Hepatocyte (in vitro differentiated cells): Measurements from ENCODE around the gene ENPP1. TPM values are rescaled to one million over a fixed set of nuclear protein-coding genes. Genes with fewer than 3 reads are reported as not detected.

ENCODE experiments used
- DNase-seq: peaks from one replicate; pipeline ENCODE4 v3.0.0-alpha.2; 2016; ENCODE audit warnings: low spot score
- H2AFZ ChIP-seq: fragments of 200-600 bp; sonication (generic); 2 replicates; pipeline ENCODE4 v1.6.0; 2016; ENCODE audit warnings: antibody characterized with exemption, mild to moderate bottlenecking
- H3K27ac ChIP-seq: fragments of 200-600 bp; sonication (generic); 2 replicates; pipeline ENCODE4 v1.5.1; 2016; ENCODE audit warnings: mild to moderate bottlenecking
- H3K27me3 ChIP-seq: fragments of 200-600 bp; sonication (generic); 2 replicates; pipeline ENCODE4 v1.6.1; 2016
- H3K36me3 ChIP-seq: fragments of 200-600 bp; sonication (generic); replicated peaks from 2 replicates; pipeline ENCODE4 v1.5.1; 2016; ENCODE audit warnings: low read depth; ENCODE audit not compliant: insufficient read depth
- H3K4me1 ChIP-seq: fragments of 200-600 bp; sonication (generic); 2 replicates; pipeline ENCODE4 v1.5.1; 2016; ENCODE audit warnings: mild to moderate bottlenecking, moderate library complexity; ENCODE audit not compliant: insufficient read depth
- H3K4me2 ChIP-seq: fragments of 200-600 bp; sonication (generic); 2 replicates; pipeline ENCODE4 v1.6.0; 2016
- H3K4me3 ChIP-seq: fragments of 200-600 bp; sonication (generic); 2 replicates; pipeline ENCODE4 v1.5.1; 2016; ENCODE audit warnings: mild to moderate bottlenecking
- H3K79me2 ChIP-seq: fragments of 200-600 bp; sonication (generic); 2 replicates; pipeline ENCODE4 v1.6.0; 2017; ENCODE audit warnings: mild to moderate bottlenecking
- H3K9me2 ChIP-seq: fragments of 200-600 bp; sonication (generic); replicated peaks from 2 replicates; pipeline ENCODE4 v1.6.0; 2017; ENCODE audit warnings: mild to moderate bottlenecking; ENCODE audit not compliant: insufficient read depth
- H3K9me3 ChIP-seq: fragments of 200-600 bp; sonication (generic); 2 replicates; pipeline ENCODE4 v1.5.1; 2016; ENCODE audit warnings: low read depth, mild to moderate bottlenecking
- H4K20me1 ChIP-seq: fragments of 200-600 bp; sonication (generic); 2 replicates; pipeline ENCODE4 v1.6.0; 2016; ENCODE audit warnings: mild to moderate bottlenecking; ENCODE audit not compliant: insufficient read depth, poor library complexity, severe bottlenecking
- EZH2 ChIP-seq: fragments of 200-600 bp; sonication (generic); IDR thresholded peaks from 2 replicates; pipeline ENCODE4 v1.6.1; 2016; ENCODE audit warnings: antibody characterized with exemption, mild to moderate bottlenecking, borderline replicate concordance
- EZH2phosphoT487 ChIP-seq: fragments of 200-600 bp; sonication (generic); IDR thresholded peaks from one replicate; pipeline ENCODE4 v1.6.1; 2018; ENCODE audit warnings: antibody characterized with exemption, mild to moderate bottlenecking, low read depth, moderate library complexity; ENCODE audit not compliant: unreplicated experiment, severe bottlenecking
- WGBS: methylation state at CpG from one replicate; pipeline ENCODE4 v1.1.6; 2016; ENCODE audit warnings: low lambda C conversion rate; ENCODE audit errors: missing lambda C conversion rate; 5-methylcytosine and 5-hydroxymethylcytosine counted together
- polyA plus RNA-seq: library from polyadenylated mRNA; unstranded; fragments of >200 nt; fragmentation: Nextera tagmentation; extraction: Ambion mirVana; gene quantifications from 2 replicates; pipeline ENCODE4 v1.2.1, GENCODE V29; 2016
- total RNA-seq: library from RNA; depleted of rRNA; stranded (reverse); fragments of >200 nt; gene quantifications from 2 replicates; pipeline ENCODE4 v1.2.3, GENCODE V29; 2014
- TF ChIP-seq, protein P1 (sequence below): fragments of 200-600 bp; sonication (generic); IDR thresholded peaks from 2 replicates; pipeline ENCODE4 v1.5.1; 2016; ENCODE audit warnings: antibody characterized with exemption, mild to moderate bottlenecking; ENCODE audit not compliant: poor library complexity

ENPP1 gene
- total and polyA plus RNA-seq, 2 experiments from 2014 or later = 74.7 to 86.9 TPM

DNA sequence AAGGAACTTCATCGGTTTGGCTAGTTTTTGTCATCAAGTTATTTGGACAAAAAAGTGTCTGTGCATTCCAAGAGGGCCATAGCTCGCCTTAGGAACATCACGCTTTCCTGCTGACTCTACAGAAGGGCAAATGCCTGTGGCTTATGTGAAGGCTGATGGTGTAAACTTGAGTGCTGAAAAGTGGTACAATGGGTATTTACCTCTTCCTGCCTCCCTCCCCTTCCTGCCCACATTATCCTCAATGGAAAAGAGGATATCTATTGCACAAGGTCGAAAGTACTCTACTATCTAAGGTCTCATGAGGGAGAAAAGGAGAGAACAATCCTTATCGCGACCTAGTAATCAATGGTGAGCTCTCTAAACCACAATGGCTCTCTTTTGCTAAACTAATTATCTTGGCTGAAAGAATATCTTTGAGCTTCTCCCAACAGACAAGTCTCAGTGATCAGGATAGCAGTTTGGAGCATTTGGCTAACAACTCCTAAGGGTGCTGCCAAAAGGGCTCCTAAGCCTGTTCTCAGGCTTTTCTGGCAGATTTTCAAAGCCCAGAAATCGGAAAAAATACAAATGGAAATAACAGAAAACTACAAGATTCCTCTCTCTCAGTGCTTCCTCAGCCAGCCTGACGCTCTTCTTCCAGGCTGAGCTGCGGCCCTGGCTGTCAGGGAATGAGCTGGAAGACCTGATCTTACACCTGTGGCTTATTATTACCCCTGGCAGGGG, 42.6 kb upstream of the ENPP1 start:
- Histone ChIP-seq H3K79me2 (no peaks in the 10 kb centered on the region), H3K4me1 (peaks cover 7% of the 10 kb centered on the region), H3K9me2 (no peaks in the 10 kb centered on the region), H3K9me3 (no peaks in the 10 kb centered on the region), H3K4me2 (no peak overlapping the region), H4K20me1 (no peaks in the 10 kb centered on the region), H3K4me3 (no peak overlapping the region), H3K27me3 (no peaks in the 10 kb centered on the region), H3K27ac (peak overlapping the region; percentile 13), H2AFZ (no peak overlapping the region), H3K36me3 (no peaks in the 10 kb centered on the region)
- TF ChIP-seq EZH2phosphoT487 (no peak), EZH2 (no peak)
- TF ChIP-seq, protein P1, sequence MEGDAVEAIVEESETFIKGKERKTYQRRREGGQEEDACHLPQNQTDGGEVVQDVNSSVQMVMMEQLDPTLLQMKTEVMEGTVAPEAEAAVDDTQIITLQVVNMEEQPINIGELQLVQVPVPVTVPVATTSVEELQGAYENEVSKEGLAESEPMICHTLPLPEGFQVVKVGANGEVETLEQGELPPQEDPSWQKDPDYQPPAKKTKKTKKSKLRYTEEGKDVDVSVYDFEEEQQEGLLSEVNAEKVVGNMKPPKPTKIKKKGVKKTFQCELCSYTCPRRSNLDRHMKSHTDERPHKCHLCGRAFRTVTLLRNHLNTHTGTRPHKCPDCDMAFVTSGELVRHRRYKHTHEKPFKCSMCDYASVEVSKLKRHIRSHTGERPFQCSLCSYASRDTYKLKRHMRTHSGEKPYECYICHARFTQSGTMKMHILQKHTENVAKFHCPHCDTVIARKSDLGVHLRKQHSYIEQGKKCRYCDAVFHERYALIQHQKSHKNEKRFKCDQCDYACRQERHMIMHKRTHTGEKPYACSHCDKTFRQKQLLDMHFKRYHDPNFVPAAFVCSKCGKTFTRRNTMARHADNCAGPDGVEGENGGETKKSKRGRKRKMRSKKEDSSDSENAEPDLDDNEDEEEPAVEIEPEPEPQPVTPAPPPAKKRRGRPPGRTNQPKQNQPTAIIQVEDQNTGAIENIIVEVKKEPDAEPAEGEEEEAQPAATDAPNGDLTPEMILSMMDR = no peak
- no peak for DNase-seq
- 64% methylated on average over 9 of the region's 9 CpGs for WGBS

DNA sequence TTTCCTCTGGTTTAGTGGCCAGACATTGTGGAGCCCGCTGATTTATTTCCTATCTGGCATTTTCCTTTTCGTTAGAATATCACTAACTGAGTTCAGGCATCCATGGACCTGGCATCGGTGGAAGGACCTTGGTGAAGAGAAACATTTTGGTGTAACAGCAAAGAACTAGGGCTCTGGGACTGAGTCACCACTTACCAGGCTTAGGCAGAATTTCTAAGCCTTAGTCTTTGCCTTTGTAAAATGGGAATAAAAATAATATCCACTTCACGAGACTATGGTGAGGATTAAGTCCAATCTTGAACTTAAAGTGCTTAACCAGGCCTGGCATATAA, 42.0 kb upstream of the ENPP1 start:
- peaks cover 7% of the 10 kb centered on the region for H3K4me1 ChIP-seq
- 78% methylated on average over 4 of the region's 4 CpGs for WGBS
- no peak overlapping the region for H3K4me2 ChIP-seq
- H3K27me3 ChIP-seq = no peaks in the 10 kb centered on the region
- H3K27ac ChIP-seq = peak overlapping the region; percentile 13
- H3K4me3 ChIP-seq = no peak overlapping the region
- no peaks in the 10 kb centered on the region for H3K9me2 ChIP-seq
- H3K9me3 ChIP-seq = no peaks in the 10 kb centered on the region
- no peak overlapping the region for H2AFZ ChIP-seq
- no peaks in the 10 kb centered on the region for H4K20me1 ChIP-seq
- H3K36me3 ChIP-seq = no peaks in the 10 kb centered on the region
- TF ChIP-seq EZH2phosphoT487 (no peak), EZH2 (no peak)
- TF ChIP-seq, protein P1 = no peak
- H3K79me2 ChIP-seq = no peaks in the 10 kb centered on the region
- no peak for DNase-seq

DNA sequence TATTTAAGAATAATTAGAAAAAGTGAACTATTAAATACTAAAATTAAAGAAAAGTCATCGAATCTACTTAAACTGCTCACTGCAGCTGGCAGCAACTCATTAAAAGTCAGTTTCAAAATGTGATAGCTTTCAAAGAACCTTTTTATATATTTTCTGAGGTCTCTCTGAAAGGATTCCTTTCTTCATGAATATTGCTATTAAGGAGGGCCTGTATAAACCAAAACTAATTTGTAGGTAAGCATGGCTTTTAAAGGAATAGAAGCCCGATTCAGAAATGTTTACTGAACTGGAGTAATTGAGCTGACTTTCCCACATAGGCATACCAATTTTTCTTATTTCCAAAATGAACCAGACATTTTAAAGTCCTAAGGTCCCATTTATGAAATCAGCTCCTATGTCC, 41.2 kb upstream of the ENPP1 start:
- WGBS = 70% methylated on average over 2 of the region's 2 CpGs
- Histone ChIP-seq H3K4me2 (no peak overlapping the region), H3K27ac (no peak overlapping the region), H3K4me1 (peaks cover 7% of the 10 kb centered on the region), H3K79me2 (no peaks in the 10 kb centered on the region), H3K36me3 (no peaks in the 10 kb centered on the region), H4K20me1 (no peaks in the 10 kb centered on the region), H3K9me3 (no peaks in the 10 kb centered on the region), H2AFZ (no peak overlapping the region), H3K4me3 (no peak overlapping the region), H3K9me2 (no peaks in the 10 kb centered on the region), H3K27me3 (no peaks in the 10 kb centered on the region)
- DNase-seq = no peak
- TF ChIP-seq EZH2phosphoT487 (no peak), EZH2 (no peak)
- TF ChIP-seq, protein P1 = no peak

DNA sequence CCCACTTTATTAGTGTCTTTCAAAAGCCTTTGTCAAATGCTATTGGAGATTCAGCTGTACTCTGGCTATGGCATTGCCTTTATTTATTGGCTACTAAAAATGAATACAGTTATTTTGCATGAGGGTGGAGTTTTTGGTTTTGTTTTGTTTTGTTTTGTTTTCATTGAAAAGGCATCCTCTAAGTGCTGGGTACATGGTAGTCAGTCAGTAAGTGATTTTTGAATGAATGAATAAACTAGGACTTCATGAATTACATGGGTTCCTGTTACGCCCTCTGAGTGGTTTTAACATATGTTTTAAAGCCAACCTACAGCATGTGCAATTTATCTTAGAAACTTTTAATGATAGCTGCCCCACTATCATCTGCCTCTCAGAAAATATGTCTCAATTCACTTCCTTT, 38.9 kb upstream of the ENPP1 start:
- TF ChIP-seq EZH2 (no peak), EZH2phosphoT487 (no peak)
- TF ChIP-seq, protein P1 = no peak
- Histone ChIP-seq H3K4me1 (peaks cover 7% of the 10 kb centered on the region), H2AFZ (no peak overlapping the region), H3K4me3 (no peak overlapping the region), H3K9me3 (no peaks in the 10 kb centered on the region), H3K36me3 (no peaks in the 10 kb centered on the region), H3K27me3 (no peaks in the 10 kb centered on the region), H3K79me2 (no peaks in the 10 kb centered on the region), H3K9me2 (no peaks in the 10 kb centered on the region), H3K27ac (no peak overlapping the region), H3K4me2 (no peak overlapping the region), H4K20me1 (no peaks in the 10 kb centered on the region)
- no peak for DNase-seq
- 88% methylated on average over 1 of the region's 1 CpG for WGBS
